AG04450 (cell line): Measurements from ENCODE around the gene CDC42EP5. TPM values are rescaled to one million over a fixed set of nuclear protein-coding genes. Genes with fewer than 3 reads are reported as not detected.

Experiments
- CTCF ChIA-PET: fragments of 300-600, 350-600 bp; formaldehyde crosslinking; extraction: SDS; loops from one replicate; lab custom pipeline; 2022; ENCODE audit warnings: antibody characterized with exemption, inconsistent platforms; lab: Charles Lee
- POLR2A ChIA-PET: fragments of 350-600 bp; formaldehyde crosslinking; extraction: SDS; loops from one replicate; lab custom pipeline; 2021; ENCODE audit warnings: antibody characterized with exemption, inconsistent platforms; lab: Yijun Ruan, JAX
- DNase-seq: peaks from one replicate; pipeline ENCODE4 v3.0.0-alpha.2; 2011; ENCODE audit warnings: low read depth, low spot score
- H3K27ac ChIP-seq: one replicate; pipeline ENCODE4 v1.5.1; 2012; ENCODE audit warnings: low read depth, low read length, control low read depth
- H3K27me3 ChIP-seq: one replicate; pipeline ENCODE4 v1.6.0; 2012; ENCODE audit warnings: low read length; ENCODE audit not compliant: control insufficient read depth, insufficient read depth
- H3K4me3 ChIP-seq: 2 replicates; pipeline ENCODE4 v1.5.1; 2011; ENCODE audit warnings: mild to moderate bottlenecking, low read depth, low read length, control low read depth
- H3K9me3 ChIP-seq: 2 replicates; pipeline ENCODE4 v1.5.1; 2012; ENCODE audit warnings: low read length; ENCODE audit not compliant: control insufficient read depth, insufficient read depth
- polyA plus RNA-seq: library from polyadenylated mRNA; depleted of rRNA; stranded (reverse); fragments of >200 nt; gene quantifications from 2 replicates; pipeline ENCODE4 v1.2.3, GENCODE V29; 2011
- TF ChIP-seq, protein P1 (sequence below): IDR thresholded peaks from 2 replicates; pipeline ENCODE4 v1.5.1; 2011; ENCODE audit warnings: low read depth, low read length, control low read depth, inconsistent platforms

The CDC42EP5 gene
- polyA plus RNA-seq, 1 experiment = 12.3 TPM

DNA sequence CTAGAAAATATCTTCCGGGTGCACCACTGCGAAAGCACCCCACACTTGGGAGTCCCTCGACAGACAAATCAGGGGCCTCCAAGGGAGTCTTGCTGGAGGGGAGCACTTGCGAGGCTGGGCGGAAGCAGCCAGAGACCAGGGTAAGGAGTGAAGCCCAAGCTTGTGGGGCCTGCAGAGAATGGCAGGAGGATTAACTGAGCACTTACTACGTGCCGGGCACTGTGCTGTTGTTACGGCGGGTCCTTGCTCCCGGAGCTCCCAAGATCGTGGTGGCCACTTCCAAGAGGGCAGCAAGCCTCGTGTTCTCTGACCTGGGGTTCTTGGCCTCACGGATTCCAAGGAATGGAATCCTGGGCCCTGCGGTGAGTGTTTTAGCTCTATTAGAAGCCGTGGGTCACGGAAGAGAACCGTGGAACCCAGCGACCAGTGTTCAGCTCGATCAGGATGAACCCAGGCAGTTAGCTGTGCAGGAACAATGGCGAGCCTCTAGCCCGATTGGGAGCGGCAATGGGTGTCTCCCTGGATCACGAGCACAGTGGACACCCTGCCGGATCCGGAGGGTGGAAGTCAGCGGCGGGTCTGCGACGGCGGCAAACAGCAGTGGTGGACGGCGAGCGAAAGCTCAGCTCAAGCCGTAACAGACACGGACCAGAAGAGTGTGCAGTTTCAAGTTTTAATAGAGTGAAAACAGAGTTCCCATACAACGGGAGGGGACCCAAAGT is 48.3 kb downstream of the CDC42EP5 start:
- TF ChIP-seq, protein P1, sequence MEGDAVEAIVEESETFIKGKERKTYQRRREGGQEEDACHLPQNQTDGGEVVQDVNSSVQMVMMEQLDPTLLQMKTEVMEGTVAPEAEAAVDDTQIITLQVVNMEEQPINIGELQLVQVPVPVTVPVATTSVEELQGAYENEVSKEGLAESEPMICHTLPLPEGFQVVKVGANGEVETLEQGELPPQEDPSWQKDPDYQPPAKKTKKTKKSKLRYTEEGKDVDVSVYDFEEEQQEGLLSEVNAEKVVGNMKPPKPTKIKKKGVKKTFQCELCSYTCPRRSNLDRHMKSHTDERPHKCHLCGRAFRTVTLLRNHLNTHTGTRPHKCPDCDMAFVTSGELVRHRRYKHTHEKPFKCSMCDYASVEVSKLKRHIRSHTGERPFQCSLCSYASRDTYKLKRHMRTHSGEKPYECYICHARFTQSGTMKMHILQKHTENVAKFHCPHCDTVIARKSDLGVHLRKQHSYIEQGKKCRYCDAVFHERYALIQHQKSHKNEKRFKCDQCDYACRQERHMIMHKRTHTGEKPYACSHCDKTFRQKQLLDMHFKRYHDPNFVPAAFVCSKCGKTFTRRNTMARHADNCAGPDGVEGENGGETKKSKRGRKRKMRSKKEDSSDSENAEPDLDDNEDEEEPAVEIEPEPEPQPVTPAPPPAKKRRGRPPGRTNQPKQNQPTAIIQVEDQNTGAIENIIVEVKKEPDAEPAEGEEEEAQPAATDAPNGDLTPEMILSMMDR = no peak
- ChIA-PET CTCF (no interaction called here), POLR2A (no interaction called here)
- Histone ChIP-seq H3K27me3 (peaks cover 33% of the 10 kb centered on the region), H3K27ac (no peak overlapping the region), H3K9me3 (peaks cover 5% of the 10 kb centered on the region; the same call in 1 of the 2 replicates), H3K4me3 (no peak overlapping the region)
- no peak for DNase-seq

DNA sequence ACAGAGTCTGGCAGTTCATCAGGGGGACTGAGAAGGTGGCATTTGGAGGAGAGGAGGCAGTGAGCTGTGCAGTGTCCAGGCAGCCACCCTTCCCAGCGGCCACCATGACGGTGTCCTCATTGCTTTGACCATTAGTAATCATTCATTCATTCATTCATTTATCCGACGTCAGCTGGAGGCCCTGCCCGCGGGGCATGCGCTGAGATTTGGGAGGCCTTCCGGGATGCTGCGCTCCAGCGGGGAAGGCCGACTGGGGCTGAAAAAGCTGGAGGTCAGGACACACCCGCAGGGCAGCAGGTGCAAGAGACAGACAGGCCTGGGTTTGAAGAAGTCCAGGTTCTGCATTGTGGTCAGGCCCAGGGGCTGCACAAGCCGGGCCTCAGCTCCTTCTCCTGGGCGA is 48.9 kb downstream of the CDC42EP5 start:
- Histone ChIP-seq H3K9me3 (peaks cover 5% of the 10 kb centered on the region; the same call in 1 of the 2 replicates), H3K4me3 (no peak overlapping the region), H3K27me3 (peaks cover 33% of the 10 kb centered on the region), H3K27ac (no peak overlapping the region)
- DNase-seq = no peak
- ChIA-PET POLR2A (no interaction called here), CTCF (no interaction called here)
- TF ChIP-seq, protein P1 = no peak

DNA sequence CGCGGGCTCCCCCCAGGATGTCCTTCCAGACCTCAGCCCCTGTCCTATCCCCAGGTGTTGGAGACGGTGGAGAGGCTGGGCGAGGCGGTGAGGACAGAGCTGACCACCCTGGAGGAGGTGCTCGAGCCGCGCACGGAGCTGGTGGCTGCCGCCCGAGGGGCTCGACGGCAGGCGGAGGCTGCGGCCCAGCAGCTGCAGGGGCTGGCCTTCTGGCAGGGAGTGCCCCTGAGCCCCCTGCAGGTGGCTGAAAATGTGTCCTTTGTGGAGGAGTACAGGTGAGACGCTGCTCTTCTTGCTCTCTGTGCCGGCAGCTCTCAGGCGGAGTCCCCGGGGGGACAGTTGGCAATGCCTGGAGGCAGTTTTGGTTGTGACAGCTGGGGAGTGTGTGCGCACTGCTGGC is 51.0 kb downstream of the CDC42EP5 start:
- no peak for DNase-seq
- H3K9me3 ChIP-seq = peaks cover 5% of the 10 kb centered on the region; the same call in 1 of the 2 replicates
- POLR2A ChIA-PET = no interaction called here
- H3K4me3 ChIP-seq = no peak overlapping the region
- CTCF ChIA-PET = interaction anchor here (0.8 kb wide), 1 partner anchor 32 kb away, joined by 3 read pairs; no protein-coding TSS in a partner anchor
- H3K27ac ChIP-seq = no peak overlapping the region
- H3K27me3 ChIP-seq = peaks cover 36% of the 10 kb centered on the region
- TF ChIP-seq, protein P1 = no peak

DNA sequence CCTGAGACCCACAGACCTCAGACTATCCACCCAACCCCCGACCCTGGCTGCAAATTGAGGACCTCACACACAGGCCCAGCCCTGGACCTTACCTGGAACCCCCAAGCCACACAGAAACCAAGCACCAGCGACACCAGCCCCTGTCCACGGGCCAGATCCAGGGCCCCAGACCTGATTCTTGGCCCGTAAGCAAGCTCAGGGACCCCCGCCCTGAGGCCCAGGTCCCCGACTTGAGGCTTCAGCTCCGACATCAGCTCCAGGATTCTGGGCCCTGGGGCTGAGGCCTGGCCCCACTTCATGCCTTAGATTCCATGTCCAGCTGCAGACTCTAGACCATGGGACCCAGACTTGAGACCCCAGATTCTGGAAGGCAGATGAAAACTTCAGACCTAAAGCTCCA is 51.6 kb downstream of the CDC42EP5 start:
- Histone ChIP-seq H3K27me3 (peaks cover 37% of the 10 kb centered on the region), H3K27ac (no peak overlapping the region), H3K9me3 (peaks cover 9% of the 10 kb centered on the region; the same call in 1 of the 2 replicates), H3K4me3 (no peak overlapping the region)
- TF ChIP-seq, protein P1 = no peak
- ChIA-PET CTCF (interaction anchor here (0.8 kb wide), 1 partner anchor 31 kb away, joined by 3 read pairs; no protein-coding TSS in a partner anchor), POLR2A (no interaction called here)
- DNase-seq = no peak

DNA sequence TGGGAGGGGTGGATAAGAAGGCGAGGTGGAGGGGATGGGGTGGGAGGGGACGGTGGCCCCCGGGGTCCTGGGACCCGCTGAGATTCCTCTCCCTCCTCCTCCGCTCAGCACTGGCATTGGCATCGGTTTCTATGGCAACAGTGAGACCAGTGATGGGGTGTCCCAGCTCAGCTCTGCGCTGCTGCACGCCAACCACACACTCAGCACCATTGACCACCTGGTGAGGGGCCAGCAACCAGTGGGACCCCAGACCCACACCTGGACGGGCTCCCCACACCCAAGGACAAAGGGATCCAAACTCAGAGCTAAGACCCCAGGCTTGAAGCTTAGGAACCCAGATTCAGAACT is 52.0 kb downstream of the CDC42EP5 start:
- Histone ChIP-seq H3K27ac (no peak overlapping the region), H3K9me3 (peaks cover 9% of the 10 kb centered on the region; the same call in 1 of the 2 replicates), H3K4me3 (no peak overlapping the region), H3K27me3 (peaks cover 41% of the 10 kb centered on the region)
- POLR2A ChIA-PET = no interaction called here
- TF ChIP-seq, protein P1 = no peak
- CTCF ChIA-PET = interaction anchor here (0.8 kb wide), 1 partner anchor 31 kb away, joined by 3 read pairs; no protein-coding TSS in a partner anchor
- DNase-seq = no peak
